Measurements from ENCODE around the gene NINL.
A peak's percentile ranks its signal among the peaks of the same experiment; 100 is the strongest.

Gene NINL

GRCh38 chr20:25464501-25465242 is 120.7 kb downstream of the NINL start:
- H3K9ac ChIP-seq = no peak overlapping the region
- no peak overlapping the region for H3K27ac ChIP-seq
- peaks cover 84% of the 10 kb centered on the region for H3K36me3 ChIP-seq
- no peaks in the 10 kb centered on the region for H3K27me3 ChIP-seq
- no peaks in the 10 kb centered on the region for H3K9me3 ChIP-seq
- no peak overlapping the region for H3K4me3 ChIP-seq
- TF ChIP-seq Cebpa-rat (IDR thresholded peaks at IDR 0.05) = no peak
- H4K20me1 ChIP-seq = peaks cover 76% of the 10 kb centered on the region
- H3K4me2 ChIP-seq = no peak overlapping the region
- H3K4me1 ChIP-seq = peaks cover 55% of the 10 kb centered on the region

DNA sequence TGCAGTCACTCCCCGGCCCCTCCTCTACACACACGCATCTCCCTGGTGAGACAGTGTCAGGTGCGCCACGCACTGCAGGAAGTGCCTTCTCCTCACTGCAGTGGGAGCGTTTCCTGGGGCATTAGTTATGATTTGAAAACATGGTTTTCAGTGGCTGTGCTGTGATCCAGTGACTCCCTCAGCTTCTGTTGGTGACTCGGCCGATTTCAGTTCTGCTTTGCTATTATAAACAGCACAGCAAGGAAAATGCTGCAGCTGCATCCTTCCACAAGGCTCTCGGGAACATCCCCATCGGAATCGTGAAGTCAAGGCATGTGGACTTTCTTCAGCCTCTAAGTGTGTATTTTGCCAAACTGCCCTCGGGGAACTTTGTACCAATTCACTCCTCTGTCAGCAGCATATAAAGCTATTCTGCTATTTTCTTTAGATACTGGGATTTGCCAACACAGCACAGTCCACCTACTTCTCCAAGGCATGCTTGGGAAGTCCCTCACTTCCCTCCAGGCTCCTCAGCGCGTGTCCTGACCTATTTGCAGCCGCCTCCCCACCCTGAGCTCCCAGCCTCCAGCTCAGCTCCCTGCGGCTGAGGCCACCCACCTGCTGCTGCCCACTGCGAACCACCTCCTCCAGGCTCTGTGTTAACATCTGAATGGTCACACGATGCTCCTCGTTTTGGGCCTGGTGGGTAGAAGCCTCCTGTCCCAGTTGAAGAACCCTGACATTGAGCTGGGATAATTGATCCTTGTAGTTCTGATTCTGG is 123.4 kb downstream of the NINL start:
- no peaks in the 10 kb centered on the region for H3K9me3 ChIP-seq
- H3K27ac ChIP-seq = peak overlapping the region; percentile 77
- H4K20me1 ChIP-seq = peaks cover 62% of the 10 kb centered on the region
- H3K36me3 ChIP-seq = peaks cover 84% of the 10 kb centered on the region
- peak overlapping the region; percentile 55 for H3K9ac ChIP-seq
- H3K4me2 ChIP-seq = peak overlapping the region; percentile 91
- no peaks in the 10 kb centered on the region for H3K27me3 ChIP-seq
- H3K4me3 ChIP-seq = no peak overlapping the region; the same call in 1 of the 2 replicates
- TF ChIP-seq Cebpa-rat (IDR thresholded peaks at IDR 0.05) = no peak
- H3K4me1 ChIP-seq = peaks cover 58% of the 10 kb centered on the region

- no peak overlapping the region for H3K9ac ChIP-seq
- H3K36me3 ChIP-seq = peaks cover 82% of the 10 kb centered on the region
- peak overlapping the region; percentile 77 for H3K27ac ChIP-seq
- no peak overlapping the region; the same call in 1 of the 2 replicates for H3K4me3 ChIP-seq
- H3K4me2 ChIP-seq = peak overlapping the region; percentile 91
- peaks cover 58% of the 10 kb centered on the region for H3K4me1 ChIP-seq
- H4K20me1 ChIP-seq = peaks cover 55% of the 10 kb centered on the region
- H3K9me3 ChIP-seq = no peaks in the 10 kb centered on the region
- no peaks in the 10 kb centered on the region for H3K27me3 ChIP-seq
- no peak for TF ChIP-seq Cebpa-rat (IDR thresholded peaks at IDR 0.05)
Measured at GRCh38 chr20:25461281-25461650, 124.1 kb downstream of the NINL start.

- Histone ChIP-seq H3K4me3 (peak overlapping the region; percentile 6; the same call in 1 of the 2 replicates), H3K9ac (peak overlapping the region; percentile 2; the same call in 1 of the 2 replicates), H3K9me3 (no peaks in the 10 kb centered on the region), H3K36me3 (peaks cover 82% of the 10 kb centered on the region), H3K4me2 (peak overlapping the region; percentile 91), H3K27ac (peak overlapping the region; percentile 77), H4K20me1 (peaks cover 49% of the 10 kb centered on the region), H3K27me3 (no peaks in the 10 kb centered on the region), H3K4me1 (peaks cover 58% of the 10 kb centered on the region)
- TF ChIP-seq Cebpa-rat (IDR thresholded peaks at IDR 0.05) = no peak
Measured at GRCh38 chr20:25460566-25461280, 124.6 kb downstream of the NINL start.

DNA sequence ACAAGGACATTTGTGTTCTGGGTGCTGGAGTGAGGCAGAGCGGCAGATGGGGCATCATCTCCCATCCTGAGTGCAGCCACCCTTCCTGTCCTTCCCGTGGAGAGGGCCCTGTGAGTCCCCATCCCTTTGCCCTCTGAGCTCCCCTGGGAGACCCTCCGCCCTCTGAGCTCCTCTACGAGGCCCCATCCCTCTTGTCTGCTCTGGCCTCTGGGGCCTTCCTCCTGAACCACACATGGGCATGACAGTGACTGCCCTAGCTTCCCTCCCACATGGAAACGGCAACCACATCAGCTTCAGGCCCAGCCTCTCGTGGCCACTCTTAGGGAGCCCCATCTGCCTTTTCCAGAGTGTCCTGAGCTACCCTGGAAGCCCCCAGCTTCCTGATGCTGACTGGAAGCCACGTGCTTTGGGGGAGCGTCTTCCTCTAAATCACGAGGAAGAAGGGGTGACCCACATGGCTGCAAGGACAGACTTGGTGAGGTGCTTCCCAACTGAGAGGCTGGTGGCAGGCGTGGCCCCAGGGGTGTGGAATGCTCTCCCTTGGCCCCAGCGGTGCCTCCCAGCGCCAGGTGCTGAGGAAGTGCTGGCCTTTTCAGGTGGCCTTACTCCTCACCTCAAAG is 125.3 kb downstream of the NINL start:
- Histone ChIP-seq H4K20me1 (peaks cover 42% of the 10 kb centered on the region), H3K27ac (peak overlapping the region; percentile 77), H3K27me3 (no peaks in the 10 kb centered on the region), H3K4me1 (peaks cover 54% of the 10 kb centered on the region), H3K9me3 (no peaks in the 10 kb centered on the region), H3K4me2 (peak overlapping the region; percentile 91), H3K4me3 (no peak overlapping the region; the same call in 1 of the 2 replicates), H3K36me3 (peaks cover 82% of the 10 kb centered on the region), H3K9ac (0 out of 2 replicates have a peak overlapping the region, but pooled peaks have one; percentile 2)
- no peak for TF ChIP-seq Cebpa-rat (IDR thresholded peaks at IDR 0.05)

DNA sequence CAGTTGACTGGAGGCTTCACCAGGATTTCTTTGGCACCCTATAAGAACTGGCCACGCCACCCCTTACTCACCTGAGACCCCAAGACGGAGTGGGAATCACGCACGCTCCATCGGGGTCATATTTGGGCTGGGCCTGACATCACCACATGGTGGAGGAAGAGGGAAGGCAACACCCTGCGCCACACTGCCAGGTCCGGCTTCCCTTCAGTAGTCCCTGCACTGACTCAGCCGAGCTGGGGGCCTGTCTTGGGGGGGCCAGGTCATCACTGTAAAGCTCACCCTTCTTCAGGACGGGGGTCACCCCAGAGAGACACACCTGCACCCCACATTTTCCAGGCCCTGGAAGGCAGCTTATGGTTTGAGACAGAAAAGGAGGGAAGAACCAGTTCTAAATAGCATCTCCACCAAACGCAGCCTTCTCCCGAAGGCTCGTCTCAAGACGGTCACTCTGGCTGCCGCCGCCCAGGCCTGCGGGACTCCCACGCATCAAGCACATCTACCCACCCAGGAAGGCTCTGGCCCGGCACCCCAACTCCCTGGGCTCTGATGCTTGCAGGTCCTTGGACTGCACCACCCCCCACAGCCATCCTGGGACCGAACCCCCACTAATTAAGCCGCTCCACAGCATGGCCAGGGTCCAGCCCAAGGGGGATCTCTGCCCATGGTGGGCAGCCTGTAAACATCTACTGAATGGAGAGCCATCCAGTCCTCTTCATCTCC is 126.1 kb downstream of the NINL start:
- Histone ChIP-seq H3K27me3 (no peaks in the 10 kb centered on the region), H3K4me3 (no peak overlapping the region), H3K36me3 (peaks cover 82% of the 10 kb centered on the region), H3K4me2 (peak overlapping the region; percentile 91), H3K27ac (peak overlapping the region; percentile 77), H3K9me3 (no peaks in the 10 kb centered on the region), H4K20me1 (peaks cover 35% of the 10 kb centered on the region), H3K9ac (no peak overlapping the region), H3K4me1 (peaks cover 46% of the 10 kb centered on the region)
- TF ChIP-seq Cebpa-rat (IDR thresholded peaks at IDR 0.05) = no peak

GRCh38 chr20:25457886-25458680 is 127.2 kb downstream of the NINL start:
- peaks cover 24% of the 10 kb centered on the region; the same call in 1 of the 2 replicates for H4K20me1 ChIP-seq
- TF ChIP-seq Cebpa-rat (IDR thresholded peaks at IDR 0.05) = no peak
- no peaks in the 10 kb centered on the region for H3K9me3 ChIP-seq
- H3K36me3 ChIP-seq = peaks cover 82% of the 10 kb centered on the region
- no peaks in the 10 kb centered on the region for H3K27me3 ChIP-seq
- peaks cover 39% of the 10 kb centered on the region for H3K4me1 ChIP-seq
- H3K4me2 ChIP-seq = no peak overlapping the region
- no peak overlapping the region for H3K9ac ChIP-seq
- no peak overlapping the region for H3K4me3 ChIP-seq
- H3K27ac ChIP-seq = no peak overlapping the region

DNA sequence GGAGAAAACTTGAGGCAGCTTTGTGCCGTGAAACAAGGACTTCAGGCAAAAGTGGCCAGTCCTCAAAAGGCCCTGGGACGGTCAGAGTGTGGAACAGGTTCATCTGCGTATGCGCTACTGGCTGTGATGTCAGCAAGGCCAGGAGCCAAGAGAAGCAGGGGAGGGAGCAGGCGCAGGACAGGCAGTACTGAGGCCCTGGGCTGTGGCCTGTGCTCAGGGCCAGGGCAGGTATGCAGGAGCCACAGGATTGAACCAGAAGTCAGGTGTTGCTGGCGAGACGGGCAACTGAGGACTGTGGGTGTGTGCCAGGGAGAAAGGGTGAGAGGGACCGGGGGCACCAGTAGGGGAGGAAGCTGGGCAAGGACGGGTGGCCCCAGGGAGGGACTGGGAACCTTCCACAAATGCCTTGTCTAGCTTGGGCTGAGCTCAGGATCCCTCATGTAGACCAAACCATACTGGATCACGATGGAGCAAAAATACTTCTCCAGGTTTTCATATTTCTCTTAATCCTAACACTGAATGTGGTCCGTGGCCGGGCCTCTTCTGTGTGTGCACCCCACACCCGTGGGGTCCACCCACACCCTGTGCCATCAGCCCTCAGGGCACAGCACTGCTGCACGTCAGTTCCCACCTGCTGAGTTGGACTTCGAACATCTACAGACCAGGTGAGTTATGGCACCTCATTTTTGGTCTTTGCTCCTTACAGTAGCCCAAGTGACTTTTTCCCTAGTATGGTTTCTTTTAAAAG is 131.0 kb downstream of the NINL start:
- H3K27me3 ChIP-seq = no peaks in the 10 kb centered on the region
- H3K4me2 ChIP-seq = no peak overlapping the region
- no peak overlapping the region for H3K27ac ChIP-seq
- peaks cover 2% of the 10 kb centered on the region for H3K4me1 ChIP-seq
- H3K9me3 ChIP-seq = no peaks in the 10 kb centered on the region
- TF ChIP-seq Cebpa-rat (IDR thresholded peaks at IDR 0.05) = no peak
- no peak overlapping the region for H3K9ac ChIP-seq
- H4K20me1 ChIP-seq = 0 out of 2 replicates have a peak, but pooled peaks cover 6% of the 10 kb centered on the region
- H3K36me3 ChIP-seq = peaks cover 87% of the 10 kb centered on the region
- no peak overlapping the region for H3K4me3 ChIP-seq
